ENCODE results near the gene LGMN.
A peak's percentile ranks its signal among the peaks of the same experiment; 100 is the strongest.

LGMN gene

DNA sequence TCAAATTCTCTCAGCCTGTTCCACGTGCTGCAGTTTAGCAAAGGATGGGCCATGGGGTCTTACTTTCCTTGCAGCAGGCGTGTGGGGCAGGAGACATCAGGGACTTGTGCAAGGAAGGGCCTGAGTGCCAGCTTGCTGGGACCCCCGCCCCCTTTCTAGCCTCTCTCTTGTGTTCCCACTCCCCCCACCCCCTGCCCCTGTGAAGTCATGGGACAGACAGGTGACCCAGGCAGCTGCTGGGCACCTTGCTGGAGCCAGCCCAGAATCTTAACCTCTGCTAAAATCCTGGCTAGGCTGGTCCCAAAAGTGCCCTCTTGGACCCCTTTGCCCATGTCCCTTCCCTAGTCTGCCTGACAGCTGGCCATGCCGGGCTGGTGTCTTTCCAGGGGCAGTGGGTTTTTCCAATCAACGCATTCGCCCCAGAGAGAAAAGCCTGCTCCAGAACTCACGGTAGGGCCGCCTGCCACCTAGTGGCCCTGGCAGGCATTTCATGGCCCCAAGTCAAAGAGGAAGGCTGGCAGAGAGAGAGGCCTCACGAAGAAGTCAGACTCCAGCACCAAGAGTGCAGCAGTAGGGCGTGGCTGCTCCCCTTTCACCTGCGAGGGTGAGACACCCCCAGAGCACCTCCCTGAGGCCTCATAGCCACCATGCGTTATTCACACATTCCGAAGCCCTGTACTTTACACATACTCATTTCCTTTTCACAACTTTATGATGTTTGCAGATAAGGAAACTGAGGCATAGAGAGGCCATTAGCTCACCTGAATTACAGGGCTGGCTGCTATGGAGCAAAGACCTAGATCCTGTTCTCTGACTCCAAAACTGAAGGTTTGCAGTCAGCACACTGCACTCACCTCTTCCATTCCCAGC lies 67.4 kb downstream of the LGMN start (continued):
- TF ChIP-seq ZNF768 (tag by site-specific recombination; IDR thresholded peaks at IDR 0.05) (no peak), ZNF112 (tag by site-specific recombination; IDR thresholded peaks at IDR 0.05) (no peak), WT1 (tag by site-specific recombination; IDR thresholded peaks at IDR 0.05) (no peak), ZNF76 (tag by site-specific recombination; IDR thresholded peaks at IDR 0.05; ENCODE audit: borderline replicate concordance, low read depth) (no peak), ZNF571 (tag by site-specific recombination; IDR thresholded peaks at IDR 0.05) (no peak), ZBTB1 (tag by site-specific recombination; IDR thresholded peaks at IDR 0.05) (no peak), ZNF239 (tag by site-specific recombination; IDR thresholded peaks at IDR 0.05) (no peak), ZNF202 (tag by site-specific recombination; IDR thresholded peaks at IDR 0.05; ENCODE audit: borderline replicate concordance) (no peak), ZNF585B (tag by site-specific recombination; IDR thresholded peaks at IDR 0.05) (no peak), ZNF433 (tag by site-specific recombination; IDR thresholded peaks at IDR 0.05; ENCODE audit: low read depth) (no peak), KLF7 (tag by site-specific recombination; IDR thresholded peaks at IDR 0.05; ENCODE audit: borderline replicate concordance) (no peak), BCL11B (tag by site-specific recombination; IDR thresholded peaks at IDR 0.05; ENCODE audit: low read depth) (no peak), ZNF423 (tag by site-specific recombination; IDR thresholded peaks at IDR 0.05) (no peak), ZNF146 (tag by site-specific recombination; IDR thresholded peaks at IDR 0.05) (no peak), ZNF274 (IDR thresholded peaks at IDR 0.05; ENCODE audit: low read length) (no peak), ZNF274 (tag by site-specific recombination; IDR thresholded peaks at IDR 0.05; ENCODE audit: borderline replicate concordance) (no peak), ZNF791 (tag by site-specific recombination; IDR thresholded peaks at IDR 0.05) (no peak), ZBTB17 (tag by site-specific recombination; IDR thresholded peaks at IDR 0.05) (no peak), ZNF292 (tag by site-specific recombination; IDR thresholded peaks at IDR 0.05; ENCODE audit: borderline replicate concordance, low read depth) (no peak)
- TF ChIP-seq, protein P1, sequence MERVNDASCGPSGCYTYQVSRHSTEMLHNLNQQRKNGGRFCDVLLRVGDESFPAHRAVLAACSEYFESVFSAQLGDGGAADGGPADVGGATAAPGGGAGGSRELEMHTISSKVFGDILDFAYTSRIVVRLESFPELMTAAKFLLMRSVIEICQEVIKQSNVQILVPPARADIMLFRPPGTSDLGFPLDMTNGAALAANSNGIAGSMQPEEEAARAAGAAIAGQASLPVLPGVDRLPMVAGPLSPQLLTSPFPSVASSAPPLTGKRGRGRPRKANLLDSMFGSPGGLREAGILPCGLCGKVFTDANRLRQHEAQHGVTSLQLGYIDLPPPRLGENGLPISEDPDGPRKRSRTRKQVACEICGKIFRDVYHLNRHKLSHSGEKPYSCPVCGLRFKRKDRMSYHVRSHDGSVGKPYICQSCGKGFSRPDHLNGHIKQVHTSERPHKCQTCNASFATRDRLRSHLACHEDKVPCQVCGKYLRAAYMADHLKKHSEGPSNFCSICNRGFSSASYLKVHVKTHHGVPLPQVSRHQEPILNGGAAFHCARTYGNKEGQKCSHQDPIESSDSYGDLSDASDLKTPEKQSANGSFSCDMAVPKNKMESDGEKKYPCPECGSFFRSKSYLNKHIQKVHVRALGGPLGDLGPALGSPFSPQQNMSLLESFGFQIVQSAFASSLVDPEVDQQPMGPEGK (tag by site-specific recombination; IDR thresholded peaks at IDR 0.05) = no peak
- TF ChIP-seq, protein P2, sequence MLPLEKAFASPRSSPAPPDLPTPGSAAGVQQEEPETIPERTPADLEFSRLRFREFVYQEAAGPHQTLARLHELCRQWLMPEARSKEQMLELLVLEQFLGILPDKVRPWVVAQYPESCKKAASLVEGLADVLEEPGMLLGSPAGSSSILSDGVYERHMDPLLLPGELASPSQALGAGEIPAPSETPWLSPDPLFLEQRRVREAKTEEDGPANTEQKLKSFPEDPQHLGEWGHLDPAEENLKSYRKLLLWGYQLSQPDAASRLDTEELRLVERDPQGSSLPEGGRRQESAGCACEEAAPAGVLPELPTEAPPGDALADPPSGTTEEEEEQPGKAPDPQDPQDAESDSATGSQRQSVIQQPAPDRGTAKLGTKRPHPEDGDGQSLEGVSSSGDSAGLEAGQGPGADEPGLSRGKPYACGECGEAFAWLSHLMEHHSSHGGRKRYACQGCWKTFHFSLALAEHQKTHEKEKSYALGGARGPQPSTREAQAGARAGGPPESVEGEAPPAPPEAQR (tag by site-specific recombination; IDR thresholded peaks at IDR 0.05) = no peak
- TF ChIP-seq, protein P3, sequence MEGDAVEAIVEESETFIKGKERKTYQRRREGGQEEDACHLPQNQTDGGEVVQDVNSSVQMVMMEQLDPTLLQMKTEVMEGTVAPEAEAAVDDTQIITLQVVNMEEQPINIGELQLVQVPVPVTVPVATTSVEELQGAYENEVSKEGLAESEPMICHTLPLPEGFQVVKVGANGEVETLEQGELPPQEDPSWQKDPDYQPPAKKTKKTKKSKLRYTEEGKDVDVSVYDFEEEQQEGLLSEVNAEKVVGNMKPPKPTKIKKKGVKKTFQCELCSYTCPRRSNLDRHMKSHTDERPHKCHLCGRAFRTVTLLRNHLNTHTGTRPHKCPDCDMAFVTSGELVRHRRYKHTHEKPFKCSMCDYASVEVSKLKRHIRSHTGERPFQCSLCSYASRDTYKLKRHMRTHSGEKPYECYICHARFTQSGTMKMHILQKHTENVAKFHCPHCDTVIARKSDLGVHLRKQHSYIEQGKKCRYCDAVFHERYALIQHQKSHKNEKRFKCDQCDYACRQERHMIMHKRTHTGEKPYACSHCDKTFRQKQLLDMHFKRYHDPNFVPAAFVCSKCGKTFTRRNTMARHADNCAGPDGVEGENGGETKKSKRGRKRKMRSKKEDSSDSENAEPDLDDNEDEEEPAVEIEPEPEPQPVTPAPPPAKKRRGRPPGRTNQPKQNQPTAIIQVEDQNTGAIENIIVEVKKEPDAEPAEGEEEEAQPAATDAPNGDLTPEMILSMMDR (tag by site-specific recombination; IDR thresholded peaks at IDR 0.05) = peak; percentile 72
- TF ChIP-seq, protein P4, sequence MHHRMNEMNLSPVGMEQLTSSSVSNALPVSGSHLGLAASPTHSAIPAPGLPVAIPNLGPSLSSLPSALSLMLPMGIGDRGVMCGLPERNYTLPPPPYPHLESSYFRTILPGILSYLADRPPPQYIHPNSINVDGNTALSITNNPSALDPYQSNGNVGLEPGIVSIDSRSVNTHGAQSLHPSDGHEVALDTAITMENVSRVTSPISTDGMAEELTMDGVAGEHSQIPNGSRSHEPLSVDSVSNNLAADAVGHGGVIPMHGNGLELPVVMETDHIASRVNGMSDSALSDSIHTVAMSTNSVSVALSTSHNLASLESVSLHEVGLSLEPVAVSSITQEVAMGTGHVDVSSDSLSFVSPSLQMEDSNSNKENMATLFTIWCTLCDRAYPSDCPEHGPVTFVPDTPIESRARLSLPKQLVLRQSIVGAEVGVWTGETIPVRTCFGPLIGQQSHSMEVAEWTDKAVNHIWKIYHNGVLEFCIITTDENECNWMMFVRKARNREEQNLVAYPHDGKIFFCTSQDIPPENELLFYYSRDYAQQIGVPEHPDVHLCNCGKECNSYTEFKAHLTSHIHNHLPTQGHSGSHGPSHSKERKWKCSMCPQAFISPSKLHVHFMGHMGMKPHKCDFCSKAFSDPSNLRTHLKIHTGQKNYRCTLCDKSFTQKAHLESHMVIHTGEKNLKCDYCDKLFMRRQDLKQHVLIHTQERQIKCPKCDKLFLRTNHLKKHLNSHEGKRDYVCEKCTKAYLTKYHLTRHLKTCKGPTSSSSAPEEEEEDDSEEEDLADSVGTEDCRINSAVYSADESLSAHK (tag by site-specific recombination; IDR thresholded peaks at IDR 0.05) = no peak
- TF ChIP-seq, protein P5, sequence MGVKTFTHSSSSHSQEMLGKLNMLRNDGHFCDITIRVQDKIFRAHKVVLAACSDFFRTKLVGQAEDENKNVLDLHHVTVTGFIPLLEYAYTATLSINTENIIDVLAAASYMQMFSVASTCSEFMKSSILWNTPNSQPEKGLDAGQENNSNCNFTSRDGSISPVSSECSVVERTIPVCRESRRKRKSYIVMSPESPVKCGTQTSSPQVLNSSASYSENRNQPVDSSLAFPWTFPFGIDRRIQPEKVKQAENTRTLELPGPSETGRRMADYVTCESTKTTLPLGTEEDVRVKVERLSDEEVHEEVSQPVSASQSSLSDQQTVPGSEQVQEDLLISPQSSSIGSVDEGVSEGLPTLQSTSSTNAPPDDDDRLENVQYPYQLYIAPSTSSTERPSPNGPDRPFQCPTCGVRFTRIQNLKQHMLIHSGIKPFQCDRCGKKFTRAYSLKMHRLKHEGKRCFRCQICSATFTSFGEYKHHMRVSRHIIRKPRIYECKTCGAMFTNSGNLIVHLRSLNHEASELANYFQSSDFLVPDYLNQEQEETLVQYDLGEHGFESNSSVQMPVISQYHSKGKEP (tag by site-specific recombination; IDR thresholded peaks at IDR 0.05) = no peak
- TF ChIP-seq, protein P6, sequence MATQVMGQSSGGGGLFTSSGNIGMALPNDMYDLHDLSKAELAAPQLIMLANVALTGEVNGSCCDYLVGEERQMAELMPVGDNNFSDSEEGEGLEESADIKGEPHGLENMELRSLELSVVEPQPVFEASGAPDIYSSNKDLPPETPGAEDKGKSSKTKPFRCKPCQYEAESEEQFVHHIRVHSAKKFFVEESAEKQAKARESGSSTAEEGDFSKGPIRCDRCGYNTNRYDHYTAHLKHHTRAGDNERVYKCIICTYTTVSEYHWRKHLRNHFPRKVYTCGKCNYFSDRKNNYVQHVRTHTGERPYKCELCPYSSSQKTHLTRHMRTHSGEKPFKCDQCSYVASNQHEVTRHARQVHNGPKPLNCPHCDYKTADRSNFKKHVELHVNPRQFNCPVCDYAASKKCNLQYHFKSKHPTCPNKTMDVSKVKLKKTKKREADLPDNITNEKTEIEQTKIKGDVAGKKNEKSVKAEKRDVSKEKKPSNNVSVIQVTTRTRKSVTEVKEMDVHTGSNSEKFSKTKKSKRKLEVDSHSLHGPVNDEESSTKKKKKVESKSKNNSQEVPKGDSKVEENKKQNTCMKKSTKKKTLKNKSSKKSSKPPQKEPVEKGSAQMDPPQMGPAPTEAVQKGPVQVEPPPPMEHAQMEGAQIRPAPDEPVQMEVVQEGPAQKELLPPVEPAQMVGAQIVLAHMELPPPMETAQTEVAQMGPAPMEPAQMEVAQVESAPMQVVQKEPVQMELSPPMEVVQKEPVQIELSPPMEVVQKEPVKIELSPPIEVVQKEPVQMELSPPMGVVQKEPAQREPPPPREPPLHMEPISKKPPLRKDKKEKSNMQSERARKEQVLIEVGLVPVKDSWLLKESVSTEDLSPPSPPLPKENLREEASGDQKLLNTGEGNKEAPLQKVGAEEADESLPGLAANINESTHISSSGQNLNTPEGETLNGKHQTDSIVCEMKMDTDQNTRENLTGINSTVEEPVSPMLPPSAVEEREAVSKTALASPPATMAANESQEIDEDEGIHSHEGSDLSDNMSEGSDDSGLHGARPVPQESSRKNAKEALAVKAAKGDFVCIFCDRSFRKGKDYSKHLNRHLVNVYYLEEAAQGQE (tag by site-specific recombination; IDR thresholded peaks at IDR 0.05) = no peak

Measured in HEK293 (cell line).